Measurements from ENCODE around the gene ITFG1.
A peak's percentile ranks its signal among the peaks of the same experiment; 100 is the strongest.
"Not testable (repeated sequence)": the region's sequence is repeated elsewhere in the genome, so short reads cannot be mapped to it uniquely, and the experiment has no call there.

The ITFG1 gene

GRCh38 chr16:47342055-47342454 lies 118.8 kb downstream of the ITFG1 start:
- FAIRE-seq (no peak), DNase-seq (ENCODE audit: low spot score) (no peak)

- not testable (repeated sequence) for DNase-seq (ENCODE audit: low spot score)
Observed at GRCh38 chr16:47330562-47330961, 130.3 kb downstream of the ITFG1 start.

GRCh38 chr16:47324309-47324708 lies 136.6 kb downstream of the ITFG1 start:
- not testable (repeated sequence) for DNase-seq (ENCODE audit: low spot score); FAIRE-seq

More at GRCh38 chr16:47330562-47330961, 130.3 kb downstream of the ITFG1 start:
- not testable (repeated sequence) for FAIRE-seq

GRCh38 chr16:47323241-47323640 lies 137.6 kb downstream of the ITFG1 start:
- no peak for FAIRE-seq
- no peak for DNase-seq (ENCODE audit: low spot score)

GRCh38 chr16:47320546-47321310 lies 140.1 kb downstream of the ITFG1 start:
- FAIRE-seq (no peak), DNase-seq (ENCODE audit: low spot score) (no peak)

GRCh38 chr16:47317465-47318240 lies 143.2 kb downstream of the ITFG1 start:
- FAIRE-seq: no peak
- DNase-seq (ENCODE audit: low spot score): no peak

GRCh38 chr16:47316442-47317015 lies 144.3 kb downstream of the ITFG1 start:
- FAIRE-seq (no peak), DNase-seq (ENCODE audit: low spot score) (no peak)

- DNase-seq (ENCODE audit: low spot score) (peak; percentile 20), FAIRE-seq (no peak)
Observed at GRCh38 chr16:47311738-47312505, 148.9 kb downstream of the ITFG1 start.

- FAIRE-seq (no peak), DNase-seq (ENCODE audit: low spot score) (no peak)
Observed at GRCh38 chr16:47310792-47311211, 150.1 kb downstream of the ITFG1 start.

GRCh38 chr16:47309581-47310312 lies 151.1 kb downstream of the ITFG1 start:
- FAIRE-seq: no peak
- no peak for DNase-seq (ENCODE audit: low spot score)

GRCh38 chr16:47308601-47309000 lies 152.3 kb downstream of the ITFG1 start:
- no peak for DNase-seq (ENCODE audit: low spot score)

GRCh38 chr16:47304563-47304962 lies 156.3 kb downstream of the ITFG1 start:
- DNase-seq (ENCODE audit: low spot score) (no peak), FAIRE-seq (no peak)

More at GRCh38 chr16:47308601-47309000, 152.3 kb downstream of the ITFG1 start:
- FAIRE-seq: no peak

GRCh38 chr16:47299587-47299986 lies 161.3 kb downstream of the ITFG1 start:
- no peak for FAIRE-seq
- no peak for DNase-seq (ENCODE audit: low spot score)

GRCh38 chr16:47284999-47285398 lies 175.9 kb downstream of the ITFG1 start:
- no peak for DNase-seq (ENCODE audit: low spot score)
- no peak for FAIRE-seq

GRCh38 chr16:47278306-47278970 lies 182.4 kb downstream of the ITFG1 start:
- DNase-seq (ENCODE audit: low spot score) (no peak), FAIRE-seq (no peak)

GRCh38 chr16:47276522-47276921 lies 184.3 kb downstream of the ITFG1 start:
- DNase-seq (ENCODE audit: low spot score): no peak

GRCh38 chr16:47262938-47263337 lies 197.9 kb downstream of the ITFG1 start:
- FAIRE-seq (no peak), DNase-seq (ENCODE audit: low spot score) (no peak)

More at GRCh38 chr16:47276522-47276921, 184.3 kb downstream of the ITFG1 start:
- no peak for FAIRE-seq

- DNase-seq (ENCODE audit: low spot score): no peak
- FAIRE-seq: no peak
Observed at GRCh38 chr16:47260503-47260902, 200.4 kb downstream of the ITFG1 start.

GRCh38 chr16:47258874-47259461 lies 201.9 kb downstream of the ITFG1 start:
- DNase-seq (ENCODE audit: low spot score) (peak; percentile 35), FAIRE-seq (no peak)

GRCh38 chr16:47254756-47255155 lies 206.1 kb downstream of the ITFG1 start:
- DNase-seq (ENCODE audit: low spot score) (no peak), FAIRE-seq (no peak)
